Measurements from ENCODE around the gene L1TD1.
"Not testable (repeated sequence)": the region's sequence is repeated elsewhere in the genome, so short reads cannot be mapped to it uniquely, and the experiment has no call there.

L1TD1 gene

GRCh38 chr1:62159940-62160348 is 34.7 kb upstream of the L1TD1 start (continued):
- TF ChIP-seq, protein P1, sequence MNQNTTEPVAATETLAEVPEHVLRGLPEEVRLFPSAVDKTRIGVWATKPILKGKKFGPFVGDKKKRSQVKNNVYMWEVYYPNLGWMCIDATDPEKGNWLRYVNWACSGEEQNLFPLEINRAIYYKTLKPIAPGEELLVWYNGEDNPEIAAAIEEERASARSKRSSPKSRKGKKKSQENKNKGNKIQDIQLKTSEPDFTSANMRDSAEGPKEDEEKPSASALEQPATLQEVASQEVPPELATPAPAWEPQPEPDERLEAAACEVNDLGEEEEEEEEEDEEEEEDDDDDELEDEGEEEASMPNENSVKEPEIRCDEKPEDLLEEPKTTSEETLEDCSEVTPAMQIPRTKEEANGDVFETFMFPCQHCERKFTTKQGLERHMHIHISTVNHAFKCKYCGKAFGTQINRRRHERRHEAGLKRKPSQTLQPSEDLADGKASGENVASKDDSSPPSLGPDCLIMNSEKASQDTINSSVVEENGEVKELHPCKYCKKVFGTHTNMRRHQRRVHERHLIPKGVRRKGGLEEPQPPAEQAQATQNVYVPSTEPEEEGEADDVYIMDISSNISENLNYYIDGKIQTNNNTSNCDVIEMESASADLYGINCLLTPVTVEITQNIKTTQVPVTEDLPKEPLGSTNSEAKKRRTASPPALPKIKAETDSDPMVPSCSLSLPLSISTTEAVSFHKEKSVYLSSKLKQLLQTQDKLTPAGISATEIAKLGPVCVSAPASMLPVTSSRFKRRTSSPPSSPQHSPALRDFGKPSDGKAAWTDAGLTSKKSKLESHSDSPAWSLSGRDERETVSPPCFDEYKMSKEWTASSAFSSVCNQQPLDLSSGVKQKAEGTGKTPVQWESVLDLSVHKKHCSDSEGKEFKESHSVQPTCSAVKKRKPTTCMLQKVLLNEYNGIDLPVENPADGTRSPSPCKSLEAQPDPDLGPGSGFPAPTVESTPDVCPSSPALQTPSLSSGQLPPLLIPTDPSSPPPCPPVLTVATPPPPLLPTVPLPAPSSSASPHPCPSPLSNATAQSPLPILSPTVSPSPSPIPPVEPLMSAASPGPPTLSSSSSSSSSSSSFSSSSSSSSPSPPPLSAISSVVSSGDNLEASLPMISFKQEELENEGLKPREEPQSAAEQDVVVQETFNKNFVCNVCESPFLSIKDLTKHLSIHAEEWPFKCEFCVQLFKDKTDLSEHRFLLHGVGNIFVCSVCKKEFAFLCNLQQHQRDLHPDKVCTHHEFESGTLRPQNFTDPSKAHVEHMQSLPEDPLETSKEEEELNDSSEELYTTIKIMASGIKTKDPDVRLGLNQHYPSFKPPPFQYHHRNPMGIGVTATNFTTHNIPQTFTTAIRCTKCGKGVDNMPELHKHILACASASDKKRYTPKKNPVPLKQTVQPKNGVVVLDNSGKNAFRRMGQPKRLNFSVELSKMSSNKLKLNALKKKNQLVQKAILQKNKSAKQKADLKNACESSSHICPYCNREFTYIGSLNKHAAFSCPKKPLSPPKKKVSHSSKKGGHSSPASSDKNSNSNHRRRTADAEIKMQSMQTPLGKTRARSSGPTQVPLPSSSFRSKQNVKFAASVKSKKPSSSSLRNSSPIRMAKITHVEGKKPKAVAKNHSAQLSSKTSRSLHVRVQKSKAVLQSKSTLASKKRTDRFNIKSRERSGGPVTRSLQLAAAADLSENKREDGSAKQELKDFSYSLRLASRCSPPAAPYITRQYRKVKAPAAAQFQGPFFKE (tag by site-specific recombination; IDR thresholded peaks at IDR 0.05; ENCODE audit: borderline replicate concordance): no peak
- TF ChIP-seq ZSCAN5A (tag by site-specific recombination; IDR thresholded peaks at IDR 0.05) (no peak), SCRT1 (tag by site-specific recombination; IDR thresholded peaks at IDR 0.05; ENCODE audit: borderline replicate concordance) (no peak)

- CTCF ChIA-PET: interaction anchor here (3.2 kb wide), 1 partner anchor 14 kb away, joined by 11 read pairs; no protein-coding TSS in a partner anchor
- H3K4me3 ChIP-seq (ENCODE audit: low read depth, low read length): no peak overlapping the region
- H3K36me3 ChIP-seq (ENCODE audit: control insufficient read depth in 2 of 2, insufficient read depth in 1 of 2, low read length in 2 of 2): peaks cover 0 to 3% of the 10 kb centered on the region in 2 experiments
- H3K4me1 ChIP-seq (ENCODE audit: control insufficient read depth, insufficient read depth, low read length): no peaks in the 10 kb centered on the region
- TF ChIP-seq, protein P2, sequence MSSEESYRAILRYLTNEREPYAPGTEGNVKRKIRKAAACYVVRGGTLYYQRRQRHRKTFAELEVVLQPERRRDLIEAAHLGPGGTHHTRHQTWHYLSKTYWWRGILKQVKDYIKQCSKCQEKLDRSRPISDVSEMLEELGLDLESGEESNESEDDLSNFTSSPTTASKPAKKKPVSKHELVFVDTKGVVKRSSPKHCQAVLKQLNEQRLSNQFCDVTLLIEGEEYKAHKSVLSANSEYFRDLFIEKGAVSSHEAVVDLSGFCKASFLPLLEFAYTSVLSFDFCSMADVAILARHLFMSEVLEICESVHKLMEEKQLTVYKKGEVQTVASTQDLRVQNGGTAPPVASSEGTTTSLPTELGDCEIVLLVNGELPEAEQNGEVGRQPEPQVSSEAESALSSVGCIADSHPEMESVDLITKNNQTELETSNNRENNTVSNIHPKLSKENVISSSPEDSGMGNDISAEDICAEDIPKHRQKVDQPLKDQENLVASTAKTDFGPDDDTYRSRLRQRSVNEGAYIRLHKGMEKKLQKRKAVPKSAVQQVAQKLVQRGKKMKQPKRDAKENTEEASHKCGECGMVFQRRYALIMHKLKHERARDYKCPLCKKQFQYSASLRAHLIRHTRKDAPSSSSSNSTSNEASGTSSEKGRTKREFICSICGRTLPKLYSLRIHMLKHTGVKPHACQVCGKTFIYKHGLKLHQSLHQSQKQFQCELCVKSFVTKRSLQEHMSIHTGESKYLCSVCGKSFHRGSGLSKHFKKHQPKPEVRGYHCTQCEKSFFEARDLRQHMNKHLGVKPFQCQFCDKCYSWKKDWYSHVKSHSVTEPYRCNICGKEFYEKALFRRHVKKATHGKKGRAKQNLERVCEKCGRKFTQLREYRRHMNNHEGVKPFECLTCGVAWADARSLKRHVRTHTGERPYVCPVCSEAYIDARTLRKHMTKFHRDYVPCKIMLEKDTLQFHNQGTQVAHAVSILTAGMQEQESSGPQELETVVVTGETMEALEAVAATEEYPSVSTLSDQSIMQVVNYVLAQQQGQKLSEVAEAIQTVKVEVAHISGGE (tag by site-specific recombination; conservative IDR thresholded peaks at IDR 0.05; ENCODE audit: low read depth): no peak
- TF ChIP-seq ZNF560 (tag by site-specific recombination; IDR thresholded peaks at IDR 0.05; ENCODE audit: borderline replicate concordance) (no peak), ZNF280D (tag by site-specific recombination; IDR thresholded peaks at IDR 0.05) (no peak), ZNF501 (tag by site-specific recombination; IDR thresholded peaks at IDR 0.05) (no peak), ZNF555 (tag by site-specific recombination; conservative IDR thresholded peaks at IDR 0.05) (no peak)
- H3K27ac ChIP-seq (ENCODE audit: extremely low read depth, low read depth, low read length): no peak overlapping the region
- POLR2A ChIA-PET: no interaction called here
- H3K9me3 ChIP-seq (ENCODE audit: control insufficient read depth, insufficient read depth, low read depth, low read length): no peaks in the 10 kb centered on the region
Measured at GRCh38 chr1:62161711-62162110, 32.9 kb upstream of the L1TD1 start.

- CTCF ChIA-PET; H3K4me1 ChIP-seq (ENCODE audit: control insufficient read depth, insufficient read depth, low read length); H3K27ac ChIP-seq (ENCODE audit: extremely low read depth, low read depth, low read length); H3K9me3 ChIP-seq (ENCODE audit: control insufficient read depth, insufficient read depth, low read depth, low read length); H3K36me3 ChIP-seq (ENCODE audit: control insufficient read depth in 2 of 2, insufficient read depth in 1 of 2, low read length in 2 of 2); H3K4me3 ChIP-seq (ENCODE audit: low read depth, low read length); POLR2A ChIA-PET: not testable (repeated sequence)
Measured at GRCh38 chr1:62170380-62170779, 24.3 kb upstream of the L1TD1 start.
